Mesenchymal stem cell (in vitro differentiated cells and primary cell): ENCODE data around the gene TRAFD1. TPM values are rescaled to one million over a fixed set of nuclear protein-coding genes. Genes with fewer than 3 reads are reported as not detected.

Experiments
- DNase-seq: peaks from one replicate; pipeline ENCODE4 v3.0.0-alpha.2; 2013
- H2AFZ ChIP-seq: one replicate; pipeline ENCODE4 v1.6.1; 2013; ENCODE audit warnings: low read depth, mild to moderate bottlenecking, control low read depth, inconsistent platforms, low read length, moderate library complexity
- H2AK5ac ChIP-seq: 2 replicates; pipeline ENCODE4 v1.6.1; 2013; ENCODE audit warnings: low read length, moderate library complexity, mild to moderate bottlenecking, inconsistent platforms; ENCODE audit not compliant: severe bottlenecking
- H2BK120ac ChIP-seq: one replicate; pipeline ENCODE4 v1.6.1; 2013; ENCODE audit warnings: low read depth, mild to moderate bottlenecking, inconsistent platforms, low read length, moderate library complexity
- H2BK12ac ChIP-seq, 2 experiments: one replicate each; pipeline ENCODE4 v1.6.1; 2013; ENCODE audit warnings: inconsistent platforms in 2 of 2, low read length in 2 of 2, mild to moderate bottlenecking in 2 of 2, moderate library complexity in 2 of 2, control low read depth in 1 of 2
- H2BK15ac ChIP-seq: one replicate; pipeline ENCODE4 v1.6.1; 2013; ENCODE audit warnings: mild to moderate bottlenecking, low read depth, inconsistent platforms; ENCODE audit not compliant: poor library complexity, severe bottlenecking
- H2BK5ac ChIP-seq: 2 replicates; pipeline ENCODE4 v1.6.1; 2013; ENCODE audit warnings: low read depth, mild to moderate bottlenecking, low read length, control low read depth, inconsistent platforms; ENCODE audit not compliant: poor library complexity, severe bottlenecking
- H3K14ac ChIP-seq, 2 experiments: one replicate each; pipeline ENCODE4 v1.6.1; 2013; ENCODE audit warnings: inconsistent platforms in 2 of 2, low read length in 2 of 2, control low read depth in 1 of 2, mild to moderate bottlenecking in 1 of 2, moderate library complexity in 1 of 2
- H3K18ac ChIP-seq, 2 experiments: one replicate each; pipeline ENCODE4 v1.6.1; 2013; ENCODE audit warnings: inconsistent platforms in 2 of 2, low read length in 2 of 2, control low read depth in 1 of 2, low read depth in 1 of 2, mild to moderate bottlenecking in 1 of 2
- H3K23ac ChIP-seq, 2 experiments: one replicate each; pipeline ENCODE4 v1.6.1; 2013; ENCODE audit warnings: inconsistent platforms in 2 of 2, low read length in 2 of 2, mild to moderate bottlenecking in 2 of 2, moderate library complexity in 2 of 2, control low read depth in 1 of 2
- H3K27ac ChIP-seq: 2 replicates; pipeline ENCODE4 v1.5.1; 2013; ENCODE audit warnings: mild to moderate bottlenecking, moderate library complexity, low read length, control low read depth, inconsistent platforms; ENCODE audit not compliant: poor library complexity, severe bottlenecking
- H3K27me3 ChIP-seq, 2 experiments: 2 replicates each; pipeline versions ENCODE4 v1.6.1 to v1.7.0; 2013; ENCODE audit warnings: low read length in 2 of 2, mild to moderate bottlenecking in 2 of 2, moderate library complexity in 2 of 2, control low read depth in 1 of 2, inconsistent platforms in 1 of 2; ENCODE audit not compliant: control insufficient read depth in 1 of 2, insufficient read depth in 1 of 2
- H3K36me3 ChIP-seq, 2 experiments: 2 replicates each; pipeline versions ENCODE4 v1.6.1 to v1.7.0; 2013; ENCODE audit warnings: low read length in 2 of 2, control low read depth in 1 of 2, inconsistent platforms in 1 of 2, low read depth in 1 of 2, mild to moderate bottlenecking in 1 of 2; ENCODE audit not compliant: insufficient read depth in 2 of 2, control insufficient read depth in 1 of 2
- H3K4ac ChIP-seq, 2 experiments: one replicate each; pipeline ENCODE4 v1.6.1; 2013; ENCODE audit warnings: inconsistent platforms in 2 of 2, low read length in 2 of 2, mild to moderate bottlenecking in 2 of 2, moderate library complexity in 2 of 2, control low read depth in 1 of 2, low read depth in 1 of 2
- H3K4me1 ChIP-seq: 2 replicates; pipeline ENCODE4 v1.6.1; 2013; ENCODE audit warnings: low read depth, low read length, control low read depth; ENCODE audit not compliant: control insufficient read depth, insufficient read depth
- H3K4me2 ChIP-seq: 2 replicates; pipeline ENCODE4 v1.6.1; 2013; ENCODE audit warnings: low read length, mild to moderate bottlenecking, inconsistent platforms; ENCODE audit not compliant: poor library complexity, severe bottlenecking
- H3K4me3 ChIP-seq, 2 experiments: 2 replicates each; pipeline versions ENCODE4 v1.5.1 to v1.7.0; 2013; ENCODE audit warnings: low read length in 2 of 2, mild to moderate bottlenecking in 2 of 2, control low read depth in 1 of 2, low read depth in 1 of 2; ENCODE audit not compliant: insufficient read depth in 1 of 2
- H3K79me1 ChIP-seq: replicated peaks from 2 replicates; pipeline ENCODE4 v1.6.1; 2013; ENCODE audit warnings: mild to moderate bottlenecking, control low read depth, low read length, inconsistent platforms; ENCODE audit not compliant: poor library complexity, severe bottlenecking
- H3K9ac ChIP-seq: 2 replicates; pipeline ENCODE4 v1.7.0; 2013; ENCODE audit warnings: mild to moderate bottlenecking, low read length, moderate library complexity
- H3K9me3 ChIP-seq: 2 replicates; pipeline ENCODE4 v1.7.0; 2013; ENCODE audit warnings: mild to moderate bottlenecking, low read length; ENCODE audit not compliant: control insufficient read depth
- H4K8ac ChIP-seq: one replicate; pipeline ENCODE4 v1.6.1; 2013; ENCODE audit warnings: inconsistent platforms, mild to moderate bottlenecking, low read length, moderate library complexity
- H4K91ac ChIP-seq: one replicate; pipeline ENCODE4 v1.6.1; 2013; ENCODE audit warnings: mild to moderate bottlenecking, low read length, inconsistent platforms
- WGBS: methylation state at CpG from one replicate; pipeline ENCODE4 v1.1.7; 2013; ENCODE audit warnings: mixed read lengths; 5-methylcytosine and 5-hydroxymethylcytosine counted together
- polyA plus RNA-seq, 2 experiments: library from polyadenylated mRNA; stranded (reverse); fragments of 200-250 nt; gene quantifications; one replicate each; pipeline ENCODE4 v1.2.3, GENCODE V29; 2013

Gene TRAFD1
- 26.0 TPM for polyA plus RNA-seq (2013, experiment 1 of 2)
- 24.7 TPM for polyA plus RNA-seq (2013, experiment 2 of 2)

GRCh38 chr12:112125250-112125999 is at the start of gene TRAFD1:
TRAFD1 (plus strand) TSS chr12:112125560; CDS start chr12:112130523, 4,963 bp downstream.
- no peaks in the 10 kb centered on the region for H3K27me3 ChIP-seq
- peak within 1 kb of the TSS; percentile 91 for H2AFZ ChIP-seq
- peak within 1 kb of the TSS; percentile 94 to 99 for H3K4me3 ChIP-seq
- H3K4ac ChIP-seq = peak within 1 kb of the TSS in 1 of 2 experiments; percentile 89
- H2BK120ac ChIP-seq = peak within 1 kb of the TSS; percentile 71
- peaks cover 6% of the 10 kb centered on the region for H3K79me1 ChIP-seq
- peak within 1 kb of the TSS; percentile 87 for H3K27ac ChIP-seq
- no peak within 1 kb of the TSS for H2AK5ac ChIP-seq
- H3K23ac ChIP-seq = peak within 1 kb of the TSS; percentile 80 to 96
- DNase-seq = peak; percentile 98
- H3K18ac ChIP-seq = peak within 1 kb of the TSS; percentile 94 to 99
- peak within 1 kb of the TSS; percentile 95 for H3K4me2 ChIP-seq
- peak within 1 kb of the TSS; percentile 67 for H2BK15ac ChIP-seq
- peak within 1 kb of the TSS; percentile 80 to 98 for H3K14ac ChIP-seq
- peak within 1 kb of the TSS; percentile 63 for H4K8ac ChIP-seq
- peak within 1 kb of the TSS; percentile 68 for H4K91ac ChIP-seq
- no peaks in the 10 kb centered on the region for H3K9me3 ChIP-seq
- peaks cover 19% of the 10 kb centered on the region for H3K4me1 ChIP-seq
- peak within 1 kb of the TSS; percentile 47 for H2BK5ac ChIP-seq
- H3K36me3 ChIP-seq = no peaks in the 10 kb centered on the region
- under 1% methylated on average over 57 of the region's 63 CpGs for WGBS
- H2BK12ac ChIP-seq = peak within 1 kb of the TSS in 1 of 2 experiments; percentile 73
- H3K9ac ChIP-seq = peak within 1 kb of the TSS; percentile 99

GRCh38 chr12:112087055-112087850 is 38.1 kb upstream of the TRAFD1 start:
- WGBS = no CpG with 5 or more reads among the region's 2 CpGs
- Histone ChIP-seq H2BK120ac (no peak overlapping the region), H2BK12ac (no peak overlapping the region), H3K27me3 (no peaks in the 10 kb centered on the region), H3K27ac (no peak overlapping the region), H2BK5ac (no peak overlapping the region), H3K79me1 (peaks cover 14% of the 10 kb centered on the region), H3K4me1 (peaks cover 3% of the 10 kb centered on the region), H4K91ac (no peak overlapping the region), H3K9me3 (no peaks in the 10 kb centered on the region), H3K14ac (no peak overlapping the region), H3K18ac (no peak overlapping the region), H3K23ac (no peak overlapping the region), H2AK5ac (no peak overlapping the region), H2AFZ (no peak overlapping the region), H3K9ac (peak overlapping the region; percentile 9), H3K4ac (no peak overlapping the region), H3K36me3 (peaks cover 32 to 61% of the 10 kb centered on the region in 2 experiments), H2BK15ac (no peak overlapping the region), H3K4me3 (no peak overlapping the region), H4K8ac (no peak overlapping the region), H3K4me2 (no peak overlapping the region)
- DNase-seq = peak; percentile 12

DNA sequence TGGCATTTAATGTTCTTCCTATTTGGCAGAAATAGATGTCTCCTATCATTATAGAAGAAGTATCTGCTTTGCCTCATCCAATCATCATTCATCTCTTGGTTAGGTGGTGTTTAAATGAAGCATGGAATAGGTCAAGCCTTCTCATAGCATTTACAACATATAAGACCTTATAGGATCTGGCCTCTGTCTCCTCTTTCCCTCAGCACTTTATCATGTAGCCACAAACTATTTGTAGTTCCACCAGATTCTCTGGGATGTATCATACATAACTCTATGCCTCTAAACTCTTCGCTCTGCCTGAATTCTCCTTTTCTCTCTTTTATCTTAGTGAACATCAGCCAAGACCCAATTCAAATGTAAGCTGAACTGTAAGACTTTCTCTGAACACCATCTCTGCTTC is 37.5 kb upstream of the TRAFD1 start:
- peaks cover 37 to 63% of the 10 kb centered on the region in 2 experiments for H3K36me3 ChIP-seq
- H3K79me1 ChIP-seq = peaks cover 14% of the 10 kb centered on the region
- no peaks in the 10 kb centered on the region for H3K9me3 ChIP-seq
- H3K27ac ChIP-seq = no peak overlapping the region
- H3K14ac ChIP-seq = no peak overlapping the region
- no peak overlapping the region for H4K8ac ChIP-seq
- H2AFZ ChIP-seq = no peak overlapping the region
- H4K91ac ChIP-seq = no peak overlapping the region
- no peak overlapping the region for H2BK12ac ChIP-seq
- H3K4me2 ChIP-seq = no peak overlapping the region
- no peaks in the 10 kb centered on the region for H3K27me3 ChIP-seq
- H2AK5ac ChIP-seq = no peak overlapping the region
- no peak overlapping the region for H3K23ac ChIP-seq
- H3K4ac ChIP-seq = no peak overlapping the region
- DNase-seq = no peak
- WGBS = 100% methylated on average over 1 of the region's 1 CpG
- H3K18ac ChIP-seq = no peak overlapping the region
- no peak overlapping the region for H2BK120ac ChIP-seq
- H3K4me3 ChIP-seq = no peak overlapping the region
- no peak overlapping the region for H3K9ac ChIP-seq
- H2BK5ac ChIP-seq = no peak overlapping the region
- H3K4me1 ChIP-seq = peaks cover 3% of the 10 kb centered on the region
- no peak overlapping the region for H2BK15ac ChIP-seq

DNA sequence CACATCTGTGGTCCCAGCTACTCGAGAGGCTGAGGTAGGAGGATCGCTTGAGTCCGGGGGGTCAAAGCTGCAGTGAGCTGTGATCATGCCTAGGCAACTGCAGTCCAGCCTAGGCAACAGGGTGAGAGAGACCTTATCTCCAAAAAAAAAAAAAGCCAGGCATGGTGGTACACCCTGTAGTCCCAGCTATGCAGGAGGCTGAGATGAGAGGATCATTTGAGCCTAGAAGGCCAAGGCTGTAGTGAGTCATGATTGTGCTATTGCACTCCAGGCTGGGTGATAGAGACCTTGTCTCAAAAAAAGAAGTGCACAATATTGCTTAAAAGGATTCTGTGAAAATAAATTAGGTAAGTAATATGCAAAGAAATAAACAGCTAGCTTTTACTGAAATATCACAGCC is 33.8 kb upstream of the TRAFD1 start:
- Histone ChIP-seq H2BK12ac (no peak overlapping the region), H4K8ac (no peak overlapping the region), H2BK15ac (no peak overlapping the region), H3K23ac (no peak overlapping the region), H2AK5ac (no peak overlapping the region), H4K91ac (no peak overlapping the region), H3K4me2 (no peak overlapping the region), H2BK120ac (no peak overlapping the region), H3K4me1 (no peaks in the 10 kb centered on the region), H3K9ac (no peak overlapping the region), H3K27me3 (no peaks in the 10 kb centered on the region), H3K4me3 (no peak overlapping the region), H3K27ac (no peak overlapping the region), H3K36me3 (peaks cover 29 to 53% of the 10 kb centered on the region in 2 experiments), H3K79me1 (peaks cover 11% of the 10 kb centered on the region), H2AFZ (no peak overlapping the region), H3K14ac (no peak overlapping the region), H2BK5ac (no peak overlapping the region), H3K18ac (no peak overlapping the region), H3K9me3 (no peaks in the 10 kb centered on the region), H3K4ac (no peak overlapping the region)
- 96% methylated on average over 3 of the region's 3 CpGs for WGBS
- DNase-seq = no peak
